NCI-H748 treated with DMSO at 0.1 percent for 48 hours (cell line): ENCODE data around the gene LST1.
"Not testable (repeated sequence)": the region's sequence is repeated elsewhere in the genome, so short reads cannot be mapped to it uniquely, and the experiment has no call there.

ENCODE experiments used
- DNase-seq: peaks from one replicate; lab custom pipeline; 2025; lab: John Stamatoyannopoulos, UW

The LST1 gene

DNA sequence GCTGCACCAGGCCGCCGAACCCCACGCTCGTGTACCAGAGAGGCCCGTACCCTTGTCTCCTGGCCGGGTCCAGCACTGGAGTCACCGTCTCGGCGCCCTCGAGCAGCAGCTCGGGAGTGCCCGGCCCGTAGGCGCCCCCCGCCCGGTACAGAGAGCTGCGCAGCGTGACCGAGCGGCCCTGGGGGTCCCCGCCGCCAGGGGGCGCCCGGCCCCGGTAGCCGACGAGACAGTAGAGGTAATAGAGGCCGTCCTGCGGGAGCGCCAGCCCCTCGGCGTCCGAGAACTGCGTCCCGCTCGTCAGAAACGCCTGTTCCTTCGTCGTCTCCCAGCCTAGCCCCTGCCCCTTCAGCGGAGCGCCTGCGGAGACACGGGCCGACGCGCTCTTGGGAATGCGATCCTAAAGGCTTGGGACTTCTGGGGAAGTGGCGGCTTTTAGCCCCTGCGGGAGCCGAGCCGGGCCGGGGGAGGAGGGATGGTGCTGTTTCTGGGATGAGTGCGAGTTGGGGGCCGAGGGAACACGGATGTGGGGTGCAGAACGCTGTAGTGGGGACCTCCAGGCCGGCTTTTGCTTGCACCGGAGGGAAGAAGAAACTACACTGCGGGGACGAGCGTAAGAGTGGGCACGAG is 5.2 kb upstream of the LST1 start:
- DNase-seq: peak; percentile 64

- DNase-seq: no peak
Observed at GRCh38 chr6:31581434-31582229, 4.4 kb upstream of the LST1 start.

GRCh38 chr6:31582230-31582643 is 3.8 kb upstream of the LST1 start, which contains the start of gene LTB:
TSS of gene LTB (minus strand) at chr6:31582424. CDS start at chr6:31582417, 7 bp downstream.
- DNase-seq: no peak

DNA sequence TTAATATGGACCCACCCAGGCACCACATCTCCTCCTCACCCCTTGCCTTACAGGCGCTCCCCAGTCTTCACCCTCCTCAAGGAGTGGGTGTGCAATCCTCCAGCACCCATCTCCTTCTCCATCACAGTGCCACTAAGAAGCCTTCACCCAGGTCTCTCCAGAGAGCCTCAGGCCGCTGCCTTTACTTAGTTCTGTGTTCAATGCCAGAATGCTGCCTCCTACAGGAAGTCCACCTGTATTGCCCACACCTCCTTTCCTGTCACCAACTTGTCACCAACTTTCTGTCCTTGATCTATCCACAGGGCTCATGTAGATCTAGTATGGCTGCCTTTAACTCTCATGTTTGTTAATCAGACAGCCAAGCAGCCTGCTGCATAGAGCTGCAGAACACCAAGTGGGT is 586 bp upstream of the LST1 start:
- no peak for DNase-seq

DNA sequence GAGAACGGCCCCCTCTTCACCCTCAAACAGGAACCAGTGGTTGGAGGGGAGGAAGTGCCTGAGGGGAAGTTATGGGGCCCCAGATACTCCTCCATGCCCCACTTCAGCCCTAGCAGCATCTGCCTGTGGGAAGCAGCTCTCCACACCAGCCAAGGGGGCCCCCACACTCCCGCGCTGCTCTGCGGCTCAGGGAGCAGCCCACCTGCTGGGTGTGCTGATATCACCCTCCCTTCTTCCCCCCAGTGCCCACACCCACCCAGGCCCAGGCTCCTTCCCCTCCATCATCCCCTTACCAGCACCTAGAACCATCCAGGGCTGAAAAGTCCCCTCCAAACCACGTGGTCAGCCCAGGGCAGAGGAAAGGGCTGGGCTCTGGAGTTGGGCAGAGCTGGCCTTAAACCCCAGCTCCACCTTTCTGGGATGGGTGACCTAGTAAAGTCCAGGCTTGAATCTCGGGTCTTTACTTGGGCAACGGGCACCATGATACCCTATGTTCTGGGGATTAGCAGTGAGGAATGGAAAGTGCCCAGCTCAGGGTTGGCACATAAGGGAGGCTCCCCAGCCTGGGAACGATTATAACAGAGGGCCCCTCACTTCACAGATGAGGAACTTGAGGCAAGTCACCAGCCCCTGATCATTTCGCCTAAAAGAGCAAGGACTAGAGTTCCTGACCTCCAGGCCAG is 663 bp downstream of the LST1 start:
- no peak for DNase-seq

GRCh38 chr6:31587791-31588777 is 2.0 kb downstream of the LST1 start:
- DNase-seq: no peak

DNA sequence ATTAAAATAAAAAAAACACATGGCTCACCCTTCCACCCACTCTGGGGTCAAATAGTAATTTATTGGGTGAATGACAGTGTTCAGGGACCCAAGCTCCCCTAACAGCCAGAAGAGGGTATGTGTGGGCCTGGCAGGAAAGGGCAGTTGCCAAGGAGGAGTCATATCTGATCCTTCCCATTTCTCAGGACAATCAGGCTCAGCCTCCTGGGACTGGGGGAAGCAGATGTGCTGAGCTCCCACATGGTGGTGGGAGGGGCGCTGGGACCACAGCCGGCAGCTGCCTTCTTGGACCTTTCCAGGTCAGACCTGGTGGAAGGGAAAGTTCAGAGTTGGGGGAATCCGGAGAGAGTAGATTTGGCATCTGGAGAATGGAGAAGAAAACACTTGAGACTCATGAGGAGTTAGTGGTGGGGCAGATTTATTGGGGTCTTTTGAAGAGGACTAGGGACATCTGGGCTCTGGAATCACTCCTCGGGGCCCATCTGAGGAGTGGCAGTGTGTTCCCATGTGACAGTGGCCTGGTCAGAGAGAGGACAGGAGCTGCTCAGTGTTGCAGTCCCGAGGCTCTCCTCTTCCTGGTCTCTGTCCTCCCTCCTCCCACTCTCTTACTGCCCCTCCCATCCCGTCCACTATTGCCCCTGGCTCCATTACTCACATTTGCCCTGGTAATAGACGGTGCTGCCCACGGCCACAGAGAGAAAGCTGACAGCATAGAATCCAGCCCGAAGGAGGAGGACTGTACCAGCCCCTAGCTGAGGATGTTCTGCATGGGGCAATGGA is 3.0 kb downstream of the LST1 start:
- DNase-seq: no peak

- not testable (repeated sequence) for DNase-seq
Observed at GRCh38 chr6:31590691-31591090, 4.6 kb downstream of the LST1 start.

- DNase-seq: no peak
Observed at GRCh38 chr6:31592396-31592771, 6.3 kb downstream of the LST1 start.

GRCh38 chr6:31597006-31597405 is 10.9 kb downstream of the LST1 start:
- DNase-seq: peak; percentile 36

DNA sequence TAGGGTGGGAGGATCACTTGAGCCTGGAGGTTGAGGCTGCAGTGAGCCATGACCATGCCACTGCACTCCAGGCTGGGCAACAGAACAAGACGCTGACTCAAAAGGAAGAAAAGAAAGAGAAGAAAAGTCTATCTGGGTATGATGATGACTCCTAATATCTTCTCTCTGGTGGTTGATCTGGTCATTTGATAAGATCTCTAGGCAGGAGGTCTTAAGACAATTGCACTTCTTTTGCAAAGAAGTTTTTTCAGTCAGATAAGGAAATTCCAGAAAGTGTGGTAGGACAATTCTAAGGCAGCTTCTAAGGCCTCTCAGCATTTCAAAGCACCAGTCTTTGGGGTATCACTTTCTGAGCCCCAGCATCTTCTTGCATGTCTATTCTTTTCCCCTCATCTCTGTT is 21.2 kb downstream of the LST1 start:
- no peak for DNase-seq

GRCh38 chr6:31609519-31610406 is 23.7 kb downstream of the LST1 start:
- DNase-seq: peak; percentile 98

DNA sequence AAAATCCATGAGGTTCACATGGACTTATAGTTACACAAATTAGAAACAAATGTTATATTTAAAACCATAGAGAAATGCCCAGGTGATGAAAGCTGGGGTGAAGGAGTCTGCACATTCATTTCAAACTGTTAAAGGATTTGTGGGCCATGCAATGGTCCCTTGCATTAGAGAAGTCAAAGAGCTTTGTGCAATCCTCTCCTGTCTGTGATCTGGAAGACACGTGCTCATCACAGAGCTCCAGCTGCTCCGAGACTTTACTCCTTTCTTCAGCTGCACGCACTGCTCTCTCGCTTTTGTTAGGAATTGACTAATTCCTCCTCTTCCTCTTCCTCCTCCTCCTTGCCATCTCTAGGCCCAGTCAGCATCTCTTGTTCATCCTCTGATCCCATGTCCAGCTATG is 24.9 kb downstream of the LST1 start:
- no peak for DNase-seq

- no peak for DNase-seq
Observed at GRCh38 chr6:31614075-31614619, 28.1 kb downstream of the LST1 start.

DNA sequence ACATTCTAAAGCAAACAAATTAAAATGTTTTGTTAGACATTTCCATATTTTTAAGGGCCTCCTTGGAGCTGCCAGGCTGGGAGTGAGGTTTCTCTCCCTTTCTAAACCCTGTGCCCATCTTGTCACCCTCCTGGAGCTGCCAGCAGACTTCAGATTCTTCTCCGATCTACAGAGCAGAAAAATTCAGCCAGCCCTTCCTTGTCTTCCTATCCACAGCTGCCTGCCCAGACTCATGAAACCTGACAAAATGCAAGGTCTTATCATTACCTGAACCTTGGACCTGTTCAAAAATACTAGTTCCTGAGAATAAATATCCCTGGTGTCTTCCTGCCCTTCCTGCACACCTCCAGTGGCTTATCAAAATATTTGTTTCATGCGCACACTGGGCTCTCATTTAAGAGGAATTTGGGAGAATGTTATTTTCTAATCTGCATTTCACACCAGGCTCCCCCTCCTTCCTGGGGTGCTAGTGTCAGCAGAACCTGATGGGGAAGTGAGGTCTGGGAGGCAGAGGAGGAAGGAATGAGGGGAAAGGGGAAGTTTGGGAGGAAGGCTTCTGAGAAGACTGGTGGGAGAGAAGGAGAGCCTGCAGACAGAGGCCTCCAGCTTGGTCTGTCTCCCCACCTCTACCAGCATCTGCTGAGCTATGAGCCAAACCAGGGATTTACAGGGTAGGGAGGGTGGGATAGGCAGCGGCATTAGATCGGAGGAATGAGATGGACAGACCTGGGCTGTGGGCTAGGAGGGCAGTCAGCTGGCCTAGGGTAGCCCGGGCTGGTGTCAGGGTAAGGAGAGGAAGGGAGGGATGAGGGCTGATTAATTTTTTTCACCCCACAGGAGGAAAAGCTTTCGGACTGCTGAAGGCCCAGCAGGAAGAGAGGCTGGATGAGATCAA is 28.9 kb downstream of the LST1 start, which contains the start of gene AIF1:
Gene AIF1 (plus strand): TSS at position 551 of the 895 bp plus-strand sequence. CDS start 96 bp downstream, at position 647.
- no peak for DNase-seq

DNA sequence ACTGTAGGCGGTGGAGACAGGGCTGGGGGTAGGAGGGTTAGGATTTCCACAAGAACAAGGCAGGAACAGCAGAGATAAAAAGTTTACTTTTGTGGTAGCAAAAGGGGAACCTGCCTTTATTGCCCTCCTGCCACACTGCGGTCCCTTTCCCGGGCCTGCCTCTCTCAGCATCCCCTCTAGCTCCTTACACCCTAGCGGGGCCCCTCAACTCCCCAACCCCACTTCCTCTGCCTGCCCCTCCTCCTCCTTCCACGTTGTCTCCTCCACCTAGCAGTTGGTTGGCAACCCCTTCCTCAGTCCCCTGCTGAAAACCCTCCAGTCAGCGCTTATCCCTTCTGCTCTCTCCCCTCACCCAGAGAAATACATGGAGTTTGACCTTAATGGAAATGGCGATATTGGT is 29.7 kb downstream of the LST1 start:
- DNase-seq: no peak

GRCh38 chr6:31617010-31617409 is 30.9 kb downstream of the LST1 start:
- no peak for DNase-seq

GRCh38 chr6:31619805-31620585 is 33.9 kb downstream of the LST1 start:
- peak; percentile 99 for DNase-seq
